NOMO-1 (cell line): ENCODE measurements around the gene OSBPL1A.
A peak's percentile ranks its signal among the peaks of the same experiment; 100 is the strongest.

Experiments
- DNase-seq, 2 experiments: peaks; one replicate each; lab custom pipeline; 2025; ENCODE audit not compliant: unreplicated experiment in 2 of 2; lab: John Stamatoyannopoulos, UW

OSBPL1A gene

GRCh38 chr18:24230766-24231165 lies 166.9 kb downstream of the OSBPL1A start:
- no peak for DNase-seq

- no peak for DNase-seq
Measured at GRCh38 chr18:24228667-24229041, 169.0 kb downstream of the OSBPL1A start.

- DNase-seq, result peak; percentile 28 to 55
Measured at GRCh38 chr18:24227977-24228666, 169.5 kb downstream of the OSBPL1A start.

- DNase-seq, result no peak
Measured at GRCh38 chr18:24220318-24220688, 177.3 kb downstream of the OSBPL1A start.

DNA sequence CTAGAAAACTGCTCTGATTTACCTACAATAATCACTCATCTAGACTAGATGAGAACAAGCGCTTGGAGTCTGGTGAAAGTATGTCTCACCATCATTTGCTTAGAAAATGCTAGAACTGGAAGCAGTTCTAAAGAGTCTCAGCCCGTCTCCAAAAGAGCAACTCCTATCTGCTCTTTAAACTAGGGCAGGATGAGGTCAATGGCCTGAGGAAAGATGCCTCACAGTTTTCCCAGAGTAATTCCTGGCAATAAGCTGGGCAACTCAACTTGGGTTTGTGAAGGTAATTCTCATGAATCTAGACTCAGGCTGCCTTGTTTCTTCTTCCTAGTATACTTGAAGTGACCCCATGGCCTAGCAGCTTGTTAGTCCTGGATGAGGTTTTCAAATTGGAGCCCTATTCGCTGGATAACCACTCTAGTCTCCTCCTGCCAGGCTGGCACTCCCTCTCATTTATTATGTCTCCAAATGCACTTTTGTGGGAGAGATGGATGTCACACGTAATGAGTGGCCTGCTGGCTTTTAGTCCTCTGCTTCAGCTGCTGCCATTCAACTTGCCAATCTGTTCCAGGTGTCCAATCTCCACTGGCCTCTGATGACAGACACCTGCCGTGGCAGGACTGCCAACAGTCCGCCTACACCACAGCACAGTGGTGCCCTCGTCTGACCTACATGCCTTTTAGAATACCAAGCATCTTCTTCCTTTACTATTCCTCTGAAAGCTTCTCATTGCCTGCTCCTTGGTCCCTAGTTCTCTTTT lies 177.9 kb downstream of the OSBPL1A start:
- no peak for DNase-seq

DNA sequence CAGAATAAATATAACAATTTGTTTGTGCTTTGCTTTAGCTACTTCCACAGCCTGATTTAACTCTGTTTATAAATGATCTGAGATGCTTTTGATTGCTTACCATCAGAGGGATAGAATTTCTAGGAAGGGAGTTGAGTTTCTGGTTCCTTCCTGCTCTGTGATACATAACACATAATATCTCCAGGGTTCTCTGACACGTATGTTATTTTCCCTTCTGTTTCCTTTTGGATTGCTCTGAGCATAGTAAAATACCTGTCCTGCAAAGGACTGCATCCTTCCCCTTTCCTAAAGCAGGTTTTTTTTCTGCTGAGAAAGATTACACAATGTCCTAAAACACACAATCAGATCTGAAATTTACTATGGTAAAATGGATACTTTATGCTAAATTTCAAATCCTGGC lies 182.7 kb downstream of the OSBPL1A start:
- no peak for DNase-seq

DNA sequence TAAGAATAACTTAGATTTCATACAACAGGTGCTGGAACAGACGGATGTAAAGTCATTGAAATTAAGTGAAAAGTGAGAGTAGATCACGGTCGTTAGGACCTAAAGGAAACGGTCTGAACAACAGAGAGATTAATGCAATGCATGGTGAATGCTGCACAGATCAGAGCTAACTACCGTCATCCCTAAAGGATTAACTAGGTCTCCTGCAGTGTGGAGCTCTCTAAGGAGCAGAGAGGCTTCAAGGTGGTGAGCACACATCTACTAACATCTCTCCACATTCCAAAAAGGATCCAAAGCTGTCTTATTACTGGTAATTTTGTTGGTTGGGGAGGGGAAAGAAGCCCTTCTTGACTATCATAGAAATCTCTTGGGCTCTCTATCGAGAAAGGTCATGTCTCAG lies 183.5 kb downstream of the OSBPL1A start:
- DNase-seq, result no peak

DNA sequence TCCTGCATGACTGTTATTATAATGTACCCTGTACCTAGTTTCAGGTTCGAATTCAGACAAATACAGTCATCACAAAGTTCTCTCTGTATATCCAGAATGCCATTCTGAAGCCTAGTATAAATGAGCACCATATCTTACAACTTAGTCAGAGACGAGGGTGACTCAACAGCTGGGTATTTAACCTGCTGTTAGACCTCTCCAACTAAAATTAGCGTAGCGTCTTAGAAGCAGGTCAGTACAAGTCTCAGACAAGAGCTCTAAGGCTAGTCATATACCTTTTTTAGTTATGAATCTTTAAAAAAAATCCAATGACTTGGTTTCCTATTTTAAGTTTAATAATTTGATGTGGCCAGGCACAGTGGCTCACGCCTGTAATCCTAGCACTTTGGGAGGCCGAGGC lies 184.7 kb downstream of the OSBPL1A start:
- DNase-seq, result no peak

DNA sequence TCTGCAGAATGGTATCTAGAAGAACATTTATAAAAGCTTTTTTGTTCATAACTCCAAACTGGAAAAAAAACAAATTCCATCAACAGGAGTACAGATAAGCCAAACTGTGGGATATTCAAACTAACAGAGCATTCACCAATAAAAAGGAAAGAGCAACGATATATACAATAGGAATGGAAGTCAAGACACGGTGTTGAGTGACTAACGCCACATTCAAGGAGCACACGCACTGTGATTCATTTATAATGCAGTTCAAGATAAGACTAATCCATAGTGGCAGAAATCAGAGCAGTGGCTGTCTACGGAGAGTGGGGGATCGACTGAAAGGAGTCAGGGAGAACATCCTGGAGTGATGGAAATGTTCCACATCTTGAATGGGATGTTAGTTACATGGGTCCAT lies 188.1 kb downstream of the OSBPL1A start:
- DNase-seq, result no peak

DNA sequence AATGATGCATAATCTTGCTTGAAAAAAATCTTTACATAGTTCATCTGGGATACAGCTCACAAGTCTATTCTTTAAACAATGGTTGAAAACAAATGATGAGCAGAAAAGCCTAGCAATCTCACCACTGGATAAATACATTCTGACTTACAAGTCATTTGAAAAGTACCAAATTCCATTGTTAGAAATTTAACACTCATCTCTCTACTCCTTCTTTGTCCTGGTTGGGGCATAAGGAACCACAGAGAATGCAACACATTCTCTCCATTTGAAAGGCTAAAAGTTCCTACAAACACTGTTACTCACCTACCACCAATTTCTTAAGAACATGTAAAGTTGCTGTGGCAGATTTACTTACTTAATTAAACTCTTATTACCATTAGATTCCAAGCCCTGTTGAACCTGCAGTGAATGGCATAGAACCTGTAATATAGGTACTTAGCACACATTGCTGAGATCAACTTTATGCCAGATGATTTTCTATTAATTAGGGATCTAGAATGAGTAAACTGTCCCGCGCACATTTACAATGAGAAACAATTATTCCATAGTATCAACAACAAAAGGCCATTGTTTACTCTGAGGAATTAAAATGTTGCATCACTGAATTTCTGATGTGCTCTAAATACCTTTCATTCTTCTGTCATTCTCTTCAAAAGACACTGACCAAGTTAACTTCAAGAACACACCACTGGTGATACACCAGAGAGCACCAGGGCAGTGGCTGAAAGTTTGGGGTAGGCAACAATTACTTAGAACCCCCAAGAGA lies 189.2 kb downstream of the OSBPL1A start:
- DNase-seq, result no peak

DNA sequence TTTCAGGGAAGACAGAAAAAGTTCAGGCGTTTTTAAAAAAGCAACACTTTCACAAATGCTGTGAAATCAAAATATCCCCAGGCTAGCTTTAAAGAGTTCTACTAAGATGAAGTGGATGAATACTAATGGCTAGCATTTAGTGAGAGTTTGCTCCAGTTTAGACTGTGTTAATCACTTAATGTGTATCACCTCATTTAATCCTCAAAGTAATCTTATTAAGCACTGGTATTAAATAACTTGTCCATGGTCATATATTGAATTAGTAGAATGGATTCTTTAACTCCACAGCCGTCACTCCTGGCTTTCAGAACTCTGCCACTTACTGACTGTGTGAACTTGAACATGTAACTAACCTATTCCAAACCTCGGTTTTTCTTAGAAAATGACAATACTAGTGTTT lies 192.7 kb downstream of the OSBPL1A start:
- no peak for DNase-seq

DNA sequence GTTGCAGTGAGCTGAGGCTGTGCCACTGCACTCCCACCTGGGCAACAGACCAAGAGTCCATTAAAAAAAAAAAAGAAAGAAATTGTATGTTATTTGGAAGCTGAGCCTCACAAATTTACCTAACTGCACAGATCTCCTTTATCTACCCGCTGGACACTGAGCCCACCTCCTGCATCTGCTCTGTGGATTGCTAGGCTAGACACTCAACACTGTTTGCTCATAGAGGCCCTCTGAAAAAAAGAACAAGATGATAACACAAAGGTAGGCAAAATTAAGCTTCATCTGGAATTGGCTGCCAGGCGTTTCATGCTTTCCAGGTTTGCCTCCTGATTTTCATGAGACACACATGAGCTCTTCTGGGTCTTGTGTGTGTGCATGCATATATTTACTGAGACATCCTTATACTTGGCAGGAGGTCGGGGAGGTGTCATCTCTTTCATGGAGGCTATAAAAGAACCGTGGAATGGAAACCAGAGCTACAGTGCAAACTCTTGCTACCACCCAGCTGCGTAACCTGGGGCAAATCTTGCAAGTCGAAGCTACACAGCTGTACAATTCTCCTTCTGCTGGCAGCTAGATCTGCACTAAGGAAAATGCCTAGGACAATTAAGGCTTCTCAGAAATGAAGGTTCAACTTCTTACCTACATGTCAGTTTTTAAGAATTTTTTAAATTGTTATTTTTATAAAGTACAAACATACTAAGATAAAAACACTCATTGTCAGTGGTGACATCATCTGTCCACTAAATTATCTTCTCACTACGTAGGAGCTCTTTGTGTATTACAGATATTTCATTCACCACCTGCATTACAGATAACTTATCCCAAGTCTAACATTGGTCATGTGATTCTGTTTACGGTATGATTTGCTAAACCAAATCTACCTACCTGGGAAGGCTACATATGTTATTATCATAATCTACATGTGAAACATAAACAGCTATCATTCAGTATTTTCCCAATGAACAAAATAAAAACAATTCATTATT lies 195.6 kb downstream of the OSBPL1A start:
- DNase-seq, result no peak

GRCh38 chr18:24200494-24201290 lies 196.9 kb downstream of the OSBPL1A start:
- no peak for DNase-seq

DNA sequence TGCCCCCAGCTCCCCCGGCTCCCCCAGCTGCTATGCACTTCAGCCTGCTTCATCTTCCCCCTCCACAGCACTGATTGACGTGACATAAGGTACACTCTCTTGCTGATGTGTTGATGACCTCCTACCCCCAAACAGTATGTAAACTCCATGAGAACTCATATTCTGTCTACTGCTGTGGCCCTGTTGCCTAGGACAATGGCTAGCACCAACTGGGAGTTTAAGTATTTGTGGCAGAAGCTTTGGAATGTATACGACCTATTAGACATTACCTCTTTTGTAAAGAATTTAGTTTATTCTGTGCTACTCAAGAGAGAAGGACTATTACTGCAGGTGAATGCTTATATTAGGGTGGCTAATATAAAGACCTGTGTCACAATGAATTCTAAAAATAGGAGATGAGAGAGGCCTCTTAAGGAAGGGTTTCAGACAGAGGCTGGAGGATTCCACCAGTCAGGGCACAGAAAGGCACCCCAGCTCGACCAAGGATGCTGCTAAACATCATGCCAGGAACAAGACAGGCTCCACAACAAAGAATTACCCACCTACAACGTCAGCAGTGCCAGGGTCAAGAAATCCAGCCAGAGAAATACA lies 198.2 kb downstream of the OSBPL1A start:
- DNase-seq, result no peak

DNA sequence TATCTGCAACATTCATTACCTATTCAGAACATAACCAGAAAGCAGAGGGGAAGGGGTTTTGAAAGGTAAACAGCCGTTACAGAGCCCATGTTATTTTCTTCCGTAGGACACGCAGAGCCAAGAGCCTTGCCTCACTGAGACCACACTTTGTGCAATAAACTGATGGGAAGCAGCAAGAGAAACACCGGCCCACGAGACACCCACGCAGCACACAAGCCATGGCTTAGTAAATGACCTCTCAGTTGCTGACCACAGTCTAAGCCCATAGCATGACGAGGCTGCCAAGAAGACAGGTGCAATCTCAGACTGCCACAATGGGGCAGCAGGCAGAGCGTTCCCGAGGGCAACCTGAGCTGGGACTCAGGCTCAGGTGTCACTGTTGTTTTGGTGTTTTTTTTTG lies 199.2 kb downstream of the OSBPL1A start:
- no peak for DNase-seq

DNA sequence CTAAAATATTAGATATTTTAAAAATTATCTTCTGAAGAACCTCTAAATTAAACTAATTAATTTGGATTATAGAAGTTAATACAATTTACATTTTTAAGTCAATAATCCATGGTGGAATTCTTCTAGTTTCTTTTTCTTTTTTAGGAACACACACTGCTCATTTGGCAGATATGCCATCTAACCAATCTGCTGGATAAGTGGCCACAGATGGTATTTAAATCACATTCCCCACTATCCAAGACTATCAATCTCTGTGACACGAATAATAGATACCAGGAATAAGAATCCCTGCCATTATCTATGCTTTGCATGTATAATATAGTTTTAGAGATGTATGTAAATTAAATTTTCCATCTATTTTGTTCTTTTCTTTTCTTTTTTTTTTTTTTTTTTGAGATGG lies 200.2 kb downstream of the OSBPL1A start:
- DNase-seq, result no peak

- DNase-seq, result no peak
Measured at GRCh38 chr18:24196764-24197163, 200.9 kb downstream of the OSBPL1A start.

GRCh38 chr18:24195296-24196053 lies 202.1 kb downstream of the OSBPL1A start:
- no peak for DNase-seq

GRCh38 chr18:24190590-24190989 lies 207.0 kb downstream of the OSBPL1A start:
- DNase-seq, result no peak
